Progenitor cell of endocrine pancreas (in vitro differentiated cells): Measurements from ENCODE around the gene CMYA5. TPM values are rescaled to one million over a fixed set of nuclear protein-coding genes. Genes with fewer than 3 reads are reported as not detected.

Experiments used
- DNase-seq: peaks from one replicate; pipeline ENCODE4 v3.0.0; 2021; ENCODE audit warnings: low spot score; ENCODE audit not compliant: unreplicated experiment
- H3K27ac Mint-ChIP-seq: 2 replicates; pipeline ENCODE4 v1.8.0; 2021; ENCODE audit warnings: mild to moderate bottlenecking, moderate library complexity, mixed read lengths
- H3K27me3 Mint-ChIP-seq: 2 replicates; pipeline ENCODE4 v1.8.0; 2021; ENCODE audit warnings: mixed read lengths
- H3K36me3 Mint-ChIP-seq: 2 replicates; pipeline ENCODE4 v1.8.0; 2022; ENCODE audit warnings: mixed read lengths; ENCODE audit not compliant: insufficient read depth
- H3K4me1 Mint-ChIP-seq: 2 replicates; pipeline ENCODE4 v1.8.0; 2021; ENCODE audit warnings: low read depth, mixed read lengths
- H3K4me3 Mint-ChIP-seq: 2 replicates; pipeline ENCODE4 v1.8.0; 2021; ENCODE audit warnings: low read depth, mild to moderate bottlenecking, moderate library complexity, mixed read lengths
- H3K9me3 Mint-ChIP-seq: 2 replicates; pipeline ENCODE4 v1.8.0; 2021; ENCODE audit warnings: low read depth, mixed read lengths
- CTCF ChIP-seq: fragments of 200-600 bp; sonication (generic); IDR thresholded peaks from one replicate; pipeline ENCODE4 v1.5.0; 2021; ENCODE audit warnings: antibody characterized with exemption, mild to moderate bottlenecking; ENCODE audit not compliant: unreplicated experiment
- total RNA-seq: library from RNA; stranded (reverse); gene quantifications from 2 replicates; pipeline ENCODE4 v1.2.1, GENCODE V29; 2021

The CMYA5 gene
- total RNA-seq, 1 donor from 2014 or later: 1.1 TPM

GRCh38 chr5:79712741-79713140, 23.1 kb downstream of the CMYA5 start:
- DNase-seq: no peak
- Mint-ChIP-seq H3K27ac (no peak overlapping the region), H3K4me3 (no peak overlapping the region), H3K36me3 (no peaks in the 10 kb centered on the region), H3K9me3 (no peaks in the 10 kb centered on the region), H3K27me3 (no peaks in the 10 kb centered on the region), H3K4me1 (peaks cover 3% of the 10 kb centered on the region)
- TF ChIP-seq CTCF: no peak

DNA sequence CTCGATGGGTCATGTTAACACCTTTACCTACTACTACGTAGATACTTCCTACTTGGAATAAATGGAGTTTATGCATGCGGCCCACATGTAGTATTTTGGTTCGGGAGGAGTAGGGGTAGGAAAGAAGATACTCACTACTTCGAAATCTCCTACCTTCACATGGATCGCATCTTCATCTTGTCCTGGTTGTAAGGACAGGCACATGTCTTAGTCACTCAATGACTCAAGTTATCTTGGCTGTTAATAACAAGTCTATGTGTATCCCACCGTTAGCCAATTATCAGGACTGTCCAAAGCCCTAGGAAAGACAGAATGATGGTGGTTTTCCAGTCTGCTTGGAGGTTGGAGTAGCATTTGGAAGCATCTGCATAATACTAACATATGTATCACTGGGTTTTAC, 24.1 kb downstream of the CMYA5 start:
- no peak for TF ChIP-seq CTCF
- H3K4me3 Mint-ChIP-seq: no peak overlapping the region
- H3K4me1 Mint-ChIP-seq: peaks cover 3% of the 10 kb centered on the region
- H3K27ac Mint-ChIP-seq: no peak overlapping the region
- no peaks in the 10 kb centered on the region for H3K9me3 Mint-ChIP-seq
- no peaks in the 10 kb centered on the region for H3K27me3 Mint-ChIP-seq
- no peaks in the 10 kb centered on the region for H3K36me3 Mint-ChIP-seq
- no peak for DNase-seq

GRCh38 chr5:79716839-79717238, 27.2 kb downstream of the CMYA5 start:
- H3K27me3 Mint-ChIP-seq: no peaks in the 10 kb centered on the region
- peaks cover 5% of the 10 kb centered on the region for H3K36me3 Mint-ChIP-seq

GRCh38 chr5:79720096-79720495, 30.5 kb downstream of the CMYA5 start:
- Mint-ChIP-seq H3K4me1 (no peaks in the 10 kb centered on the region), H3K4me3 (no peak overlapping the region), H3K27me3 (no peaks in the 10 kb centered on the region), H3K36me3 (peaks cover 5% of the 10 kb centered on the region), H3K9me3 (peaks cover 16% of the 10 kb centered on the region), H3K27ac (no peak overlapping the region)
- TF ChIP-seq CTCF: no peak
- DNase-seq: no peak

More at GRCh38 chr5:79716839-79717238, 27.2 kb downstream of the CMYA5 start:
- DNase-seq: no peak
- no peak overlapping the region for H3K27ac Mint-ChIP-seq
- peaks cover 3% of the 10 kb centered on the region for H3K4me1 Mint-ChIP-seq
- H3K9me3 Mint-ChIP-seq: peaks cover 16% of the 10 kb centered on the region
- no peak overlapping the region for H3K4me3 Mint-ChIP-seq
- no peak for TF ChIP-seq CTCF

GRCh38 chr5:79727451-79728355, 38.1 kb downstream of the CMYA5 start:
- no peak for TF ChIP-seq CTCF
- H3K4me3 Mint-ChIP-seq: no peak overlapping the region
- no peak overlapping the region for H3K27ac Mint-ChIP-seq

More at GRCh38 chr5:79727451-79728355, 38.1 kb downstream of the CMYA5 start:
- peaks cover 5% of the 10 kb centered on the region for H3K4me1 Mint-ChIP-seq
- DNase-seq: no peak
- peaks cover 26% of the 10 kb centered on the region for H3K27me3 Mint-ChIP-seq
- H3K9me3 Mint-ChIP-seq: no peaks in the 10 kb centered on the region
- H3K36me3 Mint-ChIP-seq: no peaks in the 10 kb centered on the region
